Bronchial epithelial cell (primary cell): ENCODE results near the gene TEDC2. TPM values are rescaled to one million over a fixed set of nuclear protein-coding genes. Genes with fewer than 3 reads are reported as not detected.

Experiments
- DNase-seq: peaks from one replicate; pipeline ENCODE4 v3.0.0-alpha.2; 2010; ENCODE audit warnings: low read depth
- FAIRE-seq: peaks from 2 replicates; lab custom pipeline; 2011; peaks lifted over from hg19 to GRCh38; lab: Jason Lieb, UNC
- H3K27me3 ChIP-seq: 2 replicates; pipeline ENCODE4 v1.5.1; 2011; ENCODE audit warnings: low read length; ENCODE audit not compliant: control insufficient read depth, insufficient read depth
- H3K36me3 ChIP-seq: 2 replicates; pipeline ENCODE4 v1.5.1; 2011; ENCODE audit warnings: low read length; ENCODE audit not compliant: control insufficient read depth, insufficient read depth
- H3K4me3 ChIP-seq: 2 replicates; pipeline ENCODE4 v1.5.1; 2011; ENCODE audit warnings: mild to moderate bottlenecking, low read depth, low read length, control low read depth
- CTCF ChIP-seq: IDR thresholded peaks from 2 replicates; pipeline ENCODE4 v1.5.1; 2011; ENCODE audit warnings: mild to moderate bottlenecking, moderate library complexity, low read length, control low read depth, inconsistent platforms; ENCODE audit not compliant: insufficient read depth, severe bottlenecking
- total RNA-seq: library from RNA; depleted of rRNA; stranded (reverse); fragments of >200 nt; gene quantifications from 2 replicates; pipeline ENCODE4 v1.2.1, GENCODE V29; 2014

The TEDC2 gene
- total RNA-seq, 1 donor from 2014 or later, result 0.53 TPM

DNA sequence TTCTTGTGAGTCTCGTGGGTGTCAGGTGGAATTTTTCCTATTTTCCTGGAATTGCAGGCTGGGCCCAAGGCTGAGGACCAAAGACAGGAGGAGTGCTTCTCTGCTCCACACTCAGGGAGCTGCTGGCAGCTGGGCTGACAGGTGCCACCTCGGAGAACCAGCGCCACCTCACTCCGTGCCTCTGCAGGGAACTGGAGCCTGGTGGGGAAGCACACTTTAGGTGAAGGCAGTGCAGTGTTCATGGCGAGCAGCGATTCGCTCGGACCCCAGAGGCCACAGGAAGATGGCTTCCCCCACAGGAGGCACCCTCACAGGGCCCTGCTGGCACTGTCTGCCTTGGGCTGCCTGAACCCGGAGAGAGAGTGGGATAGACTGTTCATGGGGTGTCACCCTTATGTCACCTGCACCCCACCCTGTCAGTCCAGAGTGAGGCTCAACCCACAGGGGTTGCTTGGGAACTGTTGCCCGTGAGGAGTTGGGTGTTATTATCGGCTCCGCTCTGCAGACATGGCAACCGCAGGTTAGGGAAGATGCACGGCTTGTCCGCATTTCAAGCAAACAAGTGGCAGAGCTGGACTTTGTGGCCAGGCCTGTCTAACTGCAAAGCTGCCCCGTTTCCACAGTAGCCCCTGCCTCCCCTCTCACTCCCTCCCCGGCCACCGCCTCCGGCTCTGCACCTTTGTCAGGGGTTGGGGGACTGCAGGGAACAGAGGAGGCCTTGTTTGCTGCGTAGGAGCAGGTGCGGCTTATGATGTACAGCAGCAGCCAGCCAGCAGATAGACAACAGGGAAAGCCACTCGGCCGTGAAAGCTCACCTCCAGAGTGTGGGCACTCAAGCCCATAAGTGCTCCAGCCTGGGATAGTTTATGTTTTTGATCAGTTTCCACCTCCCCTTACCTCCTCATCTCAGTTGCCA lies 30.5 kb downstream of the TEDC2 start:
- TF ChIP-seq CTCF, result no peak
- DNase-seq, result no peak

GRCh38 chr16:2492292-2492691 lies 32.4 kb downstream of the TEDC2 start:
- no peak for FAIRE-seq
- Histone ChIP-seq H3K36me3 (peaks cover 5% of the 10 kb centered on the region), H3K27me3 (no peaks in the 10 kb centered on the region), H3K4me3 (no peak overlapping the region)
- no peak for DNase-seq
- TF ChIP-seq CTCF, result no peak

More for the DNA sequence above, 30.5 kb downstream of the TEDC2 start:
- Histone ChIP-seq H3K36me3 (no peaks in the 10 kb centered on the region), H3K27me3 (no peaks in the 10 kb centered on the region), H3K4me3 (no peak overlapping the region)
- no peak for FAIRE-seq

DNA sequence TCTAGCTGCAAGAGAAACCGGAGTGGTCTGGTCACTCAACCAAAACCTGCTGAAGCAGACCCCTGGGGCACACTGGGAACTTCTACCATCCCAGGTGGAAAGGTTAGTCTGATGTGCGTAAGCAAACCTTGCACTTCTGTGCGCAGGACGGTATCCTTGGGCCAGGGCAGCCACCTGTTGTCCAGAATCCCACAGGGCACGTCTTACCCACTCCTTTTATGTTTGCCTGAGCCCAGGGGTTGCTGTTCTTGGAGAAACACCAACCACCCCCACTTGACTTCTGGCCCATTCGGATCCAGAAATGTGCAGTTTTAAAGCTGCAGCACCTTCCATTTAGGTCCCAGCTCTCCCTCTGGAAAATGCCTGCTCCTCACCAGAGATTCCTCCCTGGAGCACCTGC lies 33.7 kb downstream of the TEDC2 start:
- TF ChIP-seq CTCF, result no peak
- FAIRE-seq, result no peak
- peaks cover 6% of the 10 kb centered on the region for H3K36me3 ChIP-seq
- no peaks in the 10 kb centered on the region for H3K27me3 ChIP-seq
- DNase-seq, result no peak
- no peak overlapping the region for H3K4me3 ChIP-seq

GRCh38 chr16:2494616-2495015 lies 34.7 kb downstream of the TEDC2 start:
- no peaks in the 10 kb centered on the region for H3K27me3 ChIP-seq
- FAIRE-seq (no peak), DNase-seq (no peak)
- H3K36me3 ChIP-seq, result peaks cover 6% of the 10 kb centered on the region
- TF ChIP-seq CTCF, result no peak
- H3K4me3 ChIP-seq, result no peak overlapping the region

DNA sequence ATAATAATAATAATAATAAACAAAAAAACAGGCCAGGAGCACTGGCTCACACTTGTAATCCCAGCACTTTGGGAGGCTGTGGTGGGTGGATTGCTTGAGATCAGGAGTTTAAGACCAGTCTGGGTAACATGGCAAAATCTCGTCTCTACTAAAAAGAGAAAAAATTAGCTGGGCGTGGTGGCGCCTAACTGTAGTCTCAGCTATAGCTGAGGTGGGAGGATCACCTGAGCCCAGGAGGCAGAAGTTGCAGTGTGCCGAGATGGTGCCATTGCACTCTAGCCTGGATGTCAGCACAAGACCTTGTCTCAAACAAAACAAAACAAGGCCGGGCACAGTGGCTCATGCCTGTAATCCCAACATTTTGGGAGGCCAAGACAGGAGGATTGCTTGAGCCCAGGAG lies 35.1 kb downstream of the TEDC2 start:
- Histone ChIP-seq H3K4me3 (no peak overlapping the region), H3K27me3 (no peaks in the 10 kb centered on the region), H3K36me3 (peaks cover 6% of the 10 kb centered on the region)
- DNase-seq, result no peak
- no peak for TF ChIP-seq CTCF
- no peak for FAIRE-seq
